LNCAP (cell line): ENCODE data around the gene ATP5F1E.

Experiments used
- TF ChIP-seq, protein P1 (sequence below): fragments of 450-650 bp; IDR thresholded peaks from 2 replicates; pipeline ENCODE4 v1.5.1; 2017; ENCODE audit warnings: mild to moderate bottlenecking

The ATP5F1E gene

GRCh38 chr20:59001449-59002171 lies 30.5 kb downstream of the ATP5F1E start:
- TF ChIP-seq, protein P1, sequence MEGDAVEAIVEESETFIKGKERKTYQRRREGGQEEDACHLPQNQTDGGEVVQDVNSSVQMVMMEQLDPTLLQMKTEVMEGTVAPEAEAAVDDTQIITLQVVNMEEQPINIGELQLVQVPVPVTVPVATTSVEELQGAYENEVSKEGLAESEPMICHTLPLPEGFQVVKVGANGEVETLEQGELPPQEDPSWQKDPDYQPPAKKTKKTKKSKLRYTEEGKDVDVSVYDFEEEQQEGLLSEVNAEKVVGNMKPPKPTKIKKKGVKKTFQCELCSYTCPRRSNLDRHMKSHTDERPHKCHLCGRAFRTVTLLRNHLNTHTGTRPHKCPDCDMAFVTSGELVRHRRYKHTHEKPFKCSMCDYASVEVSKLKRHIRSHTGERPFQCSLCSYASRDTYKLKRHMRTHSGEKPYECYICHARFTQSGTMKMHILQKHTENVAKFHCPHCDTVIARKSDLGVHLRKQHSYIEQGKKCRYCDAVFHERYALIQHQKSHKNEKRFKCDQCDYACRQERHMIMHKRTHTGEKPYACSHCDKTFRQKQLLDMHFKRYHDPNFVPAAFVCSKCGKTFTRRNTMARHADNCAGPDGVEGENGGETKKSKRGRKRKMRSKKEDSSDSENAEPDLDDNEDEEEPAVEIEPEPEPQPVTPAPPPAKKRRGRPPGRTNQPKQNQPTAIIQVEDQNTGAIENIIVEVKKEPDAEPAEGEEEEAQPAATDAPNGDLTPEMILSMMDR, result no peak

DNA sequence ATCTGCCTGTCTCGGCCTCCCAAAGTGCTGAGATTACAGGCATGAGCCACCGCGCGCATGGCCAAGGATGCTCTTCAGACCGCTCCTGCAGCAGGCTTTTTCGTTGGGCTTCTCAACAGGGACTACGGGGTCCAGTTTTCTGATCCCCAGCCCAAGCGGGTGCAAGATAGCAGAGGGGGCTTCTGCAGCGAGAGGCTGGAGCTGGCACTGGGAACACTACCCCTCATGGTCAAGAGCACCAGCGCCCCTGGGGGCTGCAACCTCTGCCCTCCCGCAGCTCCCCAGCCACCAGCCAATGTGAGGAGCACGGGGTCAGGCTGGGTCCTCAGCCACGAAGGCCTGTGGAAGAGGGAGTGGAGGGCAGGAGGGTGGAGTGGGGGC lies 31.1 kb downstream of the ATP5F1E start:
- TF ChIP-seq, protein P1, result no peak

DNA sequence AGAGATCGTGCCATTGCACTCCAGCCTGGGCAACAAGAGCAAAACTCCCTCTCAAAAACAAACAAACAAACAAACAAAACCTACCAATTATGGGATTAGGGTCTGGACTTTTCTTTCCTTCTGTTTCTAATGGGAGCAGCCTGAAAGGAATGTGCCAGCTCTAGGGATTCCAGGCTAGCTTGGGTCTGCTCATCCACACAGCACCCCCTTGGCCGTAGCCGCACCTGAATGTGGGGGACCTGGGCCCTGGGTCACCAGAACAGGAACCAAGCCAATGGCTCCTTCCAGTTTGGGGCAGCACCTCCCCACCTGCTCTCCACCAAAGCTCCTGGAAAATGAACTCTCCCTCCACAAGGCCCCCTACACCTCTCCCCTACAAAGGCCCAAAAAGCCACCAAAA lies 31.8 kb downstream of the ATP5F1E start:
- TF ChIP-seq, protein P1, result no peak

DNA sequence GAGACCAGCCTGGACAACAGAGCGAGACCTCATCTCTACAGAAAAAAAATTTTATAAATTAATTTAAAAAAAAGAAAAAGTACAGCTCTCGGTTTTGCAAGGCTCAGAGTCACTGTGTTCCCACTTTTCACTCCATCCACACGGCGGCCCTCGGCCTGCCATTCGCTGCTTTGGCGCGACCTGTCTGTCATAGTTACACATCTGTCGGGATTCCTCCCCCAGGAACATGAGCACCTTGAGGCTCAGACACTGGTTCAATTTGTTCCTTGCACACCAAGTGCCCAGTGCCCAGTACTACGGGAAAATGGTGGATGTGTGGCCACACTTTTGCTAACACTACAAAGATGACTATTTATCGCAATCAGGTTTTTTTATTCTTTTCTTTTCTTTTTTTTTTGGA lies 33.5 kb downstream of the ATP5F1E start:
- TF ChIP-seq, protein P1, result no peak

DNA sequence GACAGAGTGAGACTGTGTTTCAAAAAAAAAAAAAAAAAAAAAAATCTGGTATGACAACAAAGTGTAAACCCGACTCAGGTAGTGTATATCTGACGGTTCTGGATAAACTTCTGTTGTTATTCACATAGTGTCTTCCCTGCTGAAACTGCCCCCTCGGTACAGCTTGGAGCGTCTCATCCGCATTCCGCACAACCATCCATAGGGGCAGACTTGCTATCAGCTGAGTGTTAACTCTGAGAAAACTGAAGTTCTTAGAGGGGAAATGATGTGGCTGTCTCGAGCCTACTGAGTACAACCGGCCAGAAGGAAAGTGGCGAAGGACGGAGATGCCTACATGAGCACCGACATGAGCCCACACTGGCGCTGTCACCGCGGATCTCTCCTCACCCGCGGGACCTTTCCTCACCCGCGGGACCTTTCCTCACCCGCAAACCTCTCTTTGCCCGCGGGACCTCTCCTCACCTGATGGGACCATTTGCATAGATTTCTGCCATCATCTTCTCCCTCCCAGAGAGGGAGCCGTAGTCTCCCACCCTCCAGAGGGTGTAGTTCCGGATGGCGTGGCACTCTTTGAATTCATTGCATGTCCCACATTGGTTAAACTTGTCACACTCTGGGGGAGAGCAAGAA lies 34.9 kb downstream of the ATP5F1E start:
- TF ChIP-seq, protein P1, result no peak

GRCh38 chr20:58996226-58996611 lies 35.9 kb downstream of the ATP5F1E start:
- TF ChIP-seq, protein P1, result no peak

GRCh38 chr20:58995461-58996225 lies 36.5 kb downstream of the ATP5F1E start:
- TF ChIP-seq, protein P1, result no peak
